Measurements from ENCODE around the gene ADAMTS13. TPM values are rescaled to one million over a fixed set of nuclear protein-coding genes. Genes with fewer than 3 reads are reported as not detected.
"Not testable (repeated sequence)": the region's sequence is repeated elsewhere in the genome, so short reads cannot be mapped to it uniquely, and the experiment has no call there.

ADAMTS13 gene
- total RNA-seq, 1 donor from 2014 or later = 3.2 TPM

- no peak for DNase-seq
Measured at GRCh38 chr9:133425049-133425632, 3.0 kb downstream of the ADAMTS13 start.

DNA sequence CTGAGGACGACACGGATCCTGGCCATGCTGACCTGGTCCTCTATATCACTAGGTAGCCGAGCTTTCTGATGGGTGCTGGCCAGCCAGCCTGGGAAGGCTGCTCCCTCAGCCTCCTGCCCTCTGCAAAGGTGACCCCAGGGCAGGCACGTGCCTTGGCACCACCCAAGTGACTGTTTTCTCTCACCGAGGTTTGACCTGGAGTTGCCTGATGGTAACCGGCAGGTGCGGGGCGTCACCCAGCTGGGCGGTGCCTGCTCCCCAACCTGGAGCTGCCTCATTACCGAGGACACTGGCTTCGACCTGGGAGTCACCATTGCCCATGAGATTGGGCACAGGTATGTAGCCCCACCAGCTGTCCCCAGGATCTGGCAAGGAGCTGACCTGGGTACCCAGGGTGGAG is 3.8 kb downstream of the ADAMTS13 start:
- no peak for DNase-seq

DNA sequence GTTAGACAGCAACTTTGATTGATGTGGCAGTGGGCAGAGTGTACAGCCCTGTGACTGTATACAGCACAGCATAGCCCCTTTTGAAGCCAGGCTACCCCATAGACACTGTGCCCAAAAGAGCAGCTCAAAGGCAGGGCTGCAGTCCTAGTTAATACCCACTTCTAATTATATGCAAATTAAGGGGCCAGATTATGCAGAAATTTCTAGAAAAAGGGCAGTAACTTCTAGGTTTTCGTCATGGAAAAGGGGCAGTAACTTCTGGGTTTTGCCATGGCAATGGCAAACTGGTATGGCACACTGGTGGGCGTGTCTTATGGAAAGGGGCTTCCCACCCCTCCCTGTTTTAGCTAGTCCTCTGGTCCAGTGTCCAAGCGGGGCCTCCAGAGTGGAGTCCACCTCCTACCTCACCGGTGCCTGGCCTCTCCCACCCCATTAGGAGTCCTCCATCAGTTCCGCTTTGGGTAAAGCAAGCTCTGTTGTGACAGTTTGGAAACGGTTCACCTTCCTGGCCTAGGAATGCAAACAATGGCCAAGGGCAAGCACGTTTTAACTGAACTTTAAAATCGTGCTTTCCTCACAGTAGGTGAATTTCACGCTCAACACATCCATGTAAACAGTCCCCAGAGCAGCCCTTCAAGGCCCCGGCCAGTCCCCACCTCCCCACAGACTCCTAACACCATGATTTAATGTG is 5.6 kb downstream of the ADAMTS13 start:
- no peak for DNase-seq

DNA sequence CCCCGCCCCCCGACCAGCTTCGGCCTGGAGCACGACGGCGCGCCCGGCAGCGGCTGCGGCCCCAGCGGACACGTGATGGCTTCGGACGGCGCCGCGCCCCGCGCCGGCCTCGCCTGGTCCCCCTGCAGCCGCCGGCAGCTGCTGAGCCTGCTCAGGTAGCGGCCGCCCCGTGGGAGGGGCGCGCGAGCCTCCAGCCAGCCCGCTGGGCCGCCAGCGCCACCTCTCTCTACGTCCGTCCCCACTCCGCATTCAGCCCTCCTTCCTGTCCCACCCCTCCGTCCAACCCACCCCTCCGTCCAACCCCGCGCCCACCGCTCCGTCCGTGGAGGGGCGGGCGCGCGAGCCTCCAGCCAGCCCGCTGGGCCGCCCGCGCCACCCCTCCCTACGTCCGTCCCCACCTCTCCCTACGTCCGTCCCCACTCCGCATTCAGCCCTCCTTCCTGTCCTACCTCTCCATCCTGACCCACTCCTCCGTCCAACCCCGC is 6.5 kb downstream of the ADAMTS13 start:
- DNase-seq = no peak

GRCh38 chr9:133429214-133429613 is 7.0 kb downstream of the ADAMTS13 start:
- DNase-seq = no peak

GRCh38 chr9:133429641-133430161 is 7.5 kb downstream of the ADAMTS13 start:
- DNase-seq = no peak

- DNase-seq = no peak
Measured at GRCh38 chr9:133430244-133430643, 8.1 kb downstream of the ADAMTS13 start.

DNA sequence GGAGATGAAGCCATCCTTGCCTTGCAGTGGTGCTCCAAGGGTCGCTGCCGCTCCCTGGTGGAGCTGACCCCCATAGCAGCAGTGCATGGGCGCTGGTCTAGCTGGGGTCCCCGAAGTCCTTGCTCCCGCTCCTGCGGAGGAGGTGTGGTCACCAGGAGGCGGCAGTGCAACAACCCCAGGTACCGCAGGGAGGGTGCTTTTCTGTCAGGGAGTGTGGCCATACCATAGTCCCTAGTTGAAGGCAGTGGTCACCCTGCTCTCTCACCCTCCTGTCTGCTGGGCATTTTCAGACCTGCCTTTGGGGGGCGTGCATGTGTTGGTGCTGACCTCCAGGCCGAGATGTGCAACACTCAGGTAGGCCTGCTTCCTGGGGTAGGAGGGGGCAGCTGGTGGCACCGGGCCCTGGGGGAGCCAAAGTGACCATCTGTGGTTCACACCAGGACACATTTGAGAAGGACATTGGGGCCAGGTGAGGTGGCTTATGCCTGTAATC is 11.2 kb downstream of the ADAMTS13 start:
- no peak for DNase-seq

DNA sequence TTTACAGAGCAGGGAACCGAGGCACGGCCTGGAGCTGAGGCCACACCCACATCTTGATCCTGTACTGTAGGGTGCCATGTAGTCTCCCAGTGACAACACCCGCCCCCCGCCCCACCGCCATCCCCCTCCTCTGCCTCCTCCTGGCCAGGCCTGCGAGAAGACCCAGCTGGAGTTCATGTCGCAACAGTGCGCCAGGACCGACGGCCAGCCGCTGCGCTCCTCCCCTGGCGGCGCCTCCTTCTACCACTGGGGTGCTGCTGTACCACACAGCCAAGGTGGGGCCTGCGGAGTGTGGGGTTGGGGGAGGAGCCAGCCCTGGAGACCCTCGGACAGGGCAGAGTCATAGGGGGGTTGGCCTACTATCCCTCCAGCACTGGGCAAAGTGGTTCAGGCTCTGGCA is 14.5 kb downstream of the ADAMTS13 start:
- DNase-seq = no peak

- no peak for DNase-seq
Measured at GRCh38 chr9:133437753-133438531, 15.8 kb downstream of the ADAMTS13 start.

DNA sequence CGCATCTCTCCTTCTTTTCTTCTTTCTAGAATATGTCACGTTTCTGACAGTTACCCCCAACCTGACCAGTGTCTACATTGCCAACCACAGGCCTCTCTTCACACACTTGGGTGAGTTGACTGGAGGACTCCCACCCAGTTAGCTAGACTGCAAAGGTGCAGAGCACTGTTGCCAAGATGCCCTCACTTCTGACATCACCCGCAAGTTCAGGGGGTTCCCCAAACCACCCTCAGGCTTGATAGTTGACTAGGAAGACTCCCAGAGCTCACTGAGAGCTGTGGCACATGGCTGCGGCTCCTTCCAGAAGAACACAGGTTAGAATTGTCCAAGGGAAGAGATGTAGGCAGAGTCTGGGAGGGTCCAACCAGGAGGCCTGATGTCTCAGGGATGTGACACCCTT is 17.2 kb downstream of the ADAMTS13 start:
- no peak for DNase-seq

DNA sequence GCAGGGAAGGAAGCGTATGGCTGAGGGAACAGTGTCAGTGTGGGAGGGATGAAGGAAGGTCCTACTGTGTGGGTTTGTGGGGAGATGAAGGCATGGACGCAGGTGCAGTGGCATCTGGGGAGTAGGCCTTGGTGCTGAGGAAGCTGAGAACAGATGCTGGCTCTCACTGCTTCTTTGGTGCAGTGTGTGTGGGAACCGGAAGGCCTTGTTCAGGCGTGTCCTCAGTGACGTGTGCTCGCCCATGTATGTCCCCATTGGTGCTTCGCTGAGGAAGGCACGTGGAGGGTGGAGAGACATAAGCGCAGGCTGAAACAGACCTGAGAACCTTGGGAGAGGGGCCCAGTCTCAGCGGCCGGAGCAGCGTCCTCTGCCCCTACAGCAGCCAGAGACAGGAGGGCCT is 18.7 kb downstream of the ADAMTS13 start:
- DNase-seq = no peak

- no peak for DNase-seq
Measured at GRCh38 chr9:133441571-133441970, 19.4 kb downstream of the ADAMTS13 start.

DNA sequence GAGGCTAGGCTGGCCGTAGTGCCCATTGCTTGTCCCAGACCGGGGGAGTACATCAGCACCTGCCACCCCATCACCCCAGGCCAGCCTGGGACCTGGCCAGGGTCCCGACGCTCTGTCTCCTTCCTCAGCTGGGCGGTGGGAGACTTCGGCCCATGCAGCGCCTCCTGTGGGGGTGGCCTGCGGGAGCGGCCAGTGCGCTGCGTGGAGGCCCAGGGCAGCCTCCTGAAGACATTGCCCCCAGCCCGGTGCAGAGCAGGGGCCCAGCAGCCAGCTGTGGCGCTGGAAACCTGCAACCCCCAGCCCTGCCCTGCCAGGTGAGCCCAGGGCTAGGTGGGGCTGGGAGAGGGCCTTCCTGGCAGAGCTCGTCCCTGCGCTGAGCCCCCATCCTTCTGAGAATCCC is 21.1 kb downstream of the ADAMTS13 start:
- DNase-seq = no peak

GRCh38 chr9:133443982-133444381 is 21.8 kb downstream of the ADAMTS13 start:
- DNase-seq = no peak

DNA sequence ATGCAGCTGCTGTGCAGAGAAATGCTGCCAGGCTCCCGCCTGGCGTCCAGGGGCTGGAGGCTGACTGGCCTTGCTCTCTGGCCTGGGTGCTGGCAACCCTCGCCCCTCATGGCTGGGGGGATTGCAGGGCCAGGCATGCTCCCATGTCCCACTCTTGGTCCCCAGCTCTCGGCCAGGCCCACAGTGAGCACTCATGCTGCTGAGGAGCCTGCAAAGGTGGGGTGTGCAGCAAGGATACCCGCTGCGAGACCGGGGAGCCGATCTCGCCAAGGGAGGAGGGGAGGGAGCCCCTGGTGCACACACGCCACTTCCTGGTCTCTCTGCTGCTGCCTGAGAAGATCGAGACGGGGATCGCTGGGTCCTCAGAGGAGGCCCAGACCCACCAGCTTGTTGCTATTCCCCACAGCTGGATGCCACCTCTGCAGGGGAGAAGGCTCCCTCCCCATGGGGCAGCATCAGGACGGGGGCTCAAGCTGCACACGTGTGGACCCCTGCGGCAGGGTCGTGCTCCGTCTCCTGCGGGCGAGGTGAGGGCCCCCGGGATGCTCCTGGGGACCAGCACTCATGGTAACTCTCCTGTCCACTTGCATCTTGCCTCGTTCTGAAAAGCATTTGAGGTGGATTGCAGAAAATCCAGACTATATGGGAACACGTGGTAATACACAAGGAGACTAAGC is 23.3 kb downstream of the ADAMTS13 start:
- no peak for DNase-seq

- DNase-seq = no peak
Measured at GRCh38 chr9:133448487-133448972, 26.4 kb downstream of the ADAMTS13 start.

DNA sequence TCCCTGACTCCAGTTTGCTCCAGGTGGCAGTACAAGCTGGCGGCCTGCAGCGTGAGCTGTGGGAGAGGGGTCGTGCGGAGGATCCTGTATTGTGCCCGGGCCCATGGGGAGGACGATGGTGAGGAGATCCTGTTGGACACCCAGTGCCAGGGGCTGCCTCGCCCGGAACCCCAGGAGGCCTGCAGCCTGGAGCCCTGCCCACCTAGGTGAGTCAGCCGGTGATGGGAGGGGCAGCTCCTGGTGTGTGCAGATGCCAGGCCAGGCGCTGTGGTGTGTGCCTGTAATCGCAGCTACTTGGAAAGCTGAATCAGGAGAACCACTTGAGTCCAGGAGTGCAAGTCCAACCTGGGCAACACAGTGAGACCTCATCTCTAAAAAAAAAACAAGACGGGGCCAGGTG is 27.6 kb downstream of the ADAMTS13 start:
- no peak for DNase-seq

- not testable (repeated sequence) for DNase-seq
Measured at GRCh38 chr9:133451865-133452264, 29.7 kb downstream of the ADAMTS13 start.

DNA sequence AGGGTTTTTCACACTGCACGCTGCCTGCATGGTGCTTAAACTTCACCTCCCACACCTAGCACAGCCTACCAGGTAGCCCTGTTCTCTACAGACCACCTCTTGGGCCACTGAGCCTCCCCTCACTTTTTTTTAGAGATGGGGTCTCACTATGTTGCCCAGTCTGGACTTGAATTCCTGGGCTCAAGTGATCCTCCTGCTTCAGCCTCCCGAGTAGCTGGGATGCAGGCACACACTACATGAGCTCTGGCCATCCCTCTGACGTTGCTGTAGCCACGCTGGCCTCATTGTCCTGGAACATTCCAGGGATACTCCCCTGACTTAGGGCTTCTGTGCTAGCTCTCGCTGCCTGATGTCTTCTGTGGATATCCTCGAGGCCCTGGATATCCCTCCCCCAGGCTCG is 30.4 kb downstream of the ADAMTS13 start:
- DNase-seq = no peak

DNA sequence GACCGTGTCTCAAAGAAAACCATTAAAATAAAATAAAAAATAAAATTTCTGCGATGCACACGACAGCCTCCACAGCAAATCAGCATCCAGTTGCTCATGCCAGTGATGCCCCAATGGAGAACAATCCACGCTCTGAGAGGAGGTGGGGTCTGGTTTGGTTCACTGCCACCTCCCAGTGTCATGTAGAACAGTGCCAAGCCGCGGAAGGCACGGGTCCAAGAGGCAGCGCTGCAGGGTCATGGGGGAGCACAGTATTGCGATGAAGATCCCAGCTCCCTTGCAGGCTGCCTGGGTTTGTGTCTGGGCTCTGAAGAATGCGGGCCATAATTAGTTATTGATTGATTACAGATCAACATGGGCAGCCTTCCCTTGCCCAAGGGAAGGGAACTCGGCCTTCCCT is 31.5 kb downstream of the ADAMTS13 start:
- no peak for DNase-seq

DNA sequence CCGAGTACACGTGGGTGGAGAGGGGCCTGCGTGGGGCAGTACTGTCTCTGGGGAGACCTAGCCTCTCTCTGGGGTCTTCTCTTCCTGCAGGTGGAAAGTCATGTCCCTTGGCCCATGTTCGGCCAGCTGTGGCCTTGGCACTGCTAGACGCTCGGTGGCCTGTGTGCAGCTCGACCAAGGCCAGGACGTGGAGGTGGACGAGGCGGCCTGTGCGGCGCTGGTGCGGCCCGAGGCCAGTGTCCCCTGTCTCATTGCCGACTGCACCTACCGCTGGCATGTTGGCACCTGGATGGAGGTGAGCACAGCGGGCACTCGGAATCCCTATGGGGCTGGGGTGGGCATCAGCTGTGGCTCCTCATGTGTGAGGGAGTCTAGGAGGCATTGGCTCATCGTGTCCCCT is 32.2 kb downstream of the ADAMTS13 start:
- DNase-seq = no peak
